Glutamatergic neuron (in vitro differentiated cells): ENCODE measurements around the gene LARP1B. TPM values are rescaled to one million over a fixed set of nuclear protein-coding genes. Genes with fewer than 3 reads are reported as not detected.

Experiments
- DNase-seq: peaks from one replicate; pipeline ENCODE4 v3.0.0; 2022
- H3K27ac Mint-ChIP-seq: one replicate; pipeline ENCODE4 v1.8.0; 2020; ENCODE audit warnings: mild to moderate bottlenecking, mixed read lengths, inconsistent platforms; ENCODE audit not compliant: unreplicated experiment
- H3K27me3 Mint-ChIP-seq: one replicate; pipeline ENCODE4 v1.8.0; 2020; ENCODE audit warnings: mild to moderate bottlenecking, moderate library complexity, mixed read lengths, inconsistent platforms; ENCODE audit not compliant: unreplicated experiment
- H3K36me3 Mint-ChIP-seq: one replicate; pipeline ENCODE4 v1.8.0; 2020; ENCODE audit warnings: mild to moderate bottlenecking, mixed read lengths, inconsistent platforms; ENCODE audit not compliant: unreplicated experiment
- H3K4me1 Mint-ChIP-seq: one replicate; pipeline ENCODE4 v1.8.0; 2020; ENCODE audit warnings: mild to moderate bottlenecking, low read depth, mixed read lengths, inconsistent platforms; ENCODE audit not compliant: unreplicated experiment
- H3K4me3 Mint-ChIP-seq: one replicate; pipeline ENCODE4 v1.8.0; 2020; ENCODE audit warnings: mild to moderate bottlenecking, mixed read lengths, inconsistent platforms; ENCODE audit not compliant: unreplicated experiment
- H3K9me3 Mint-ChIP-seq: one replicate; pipeline ENCODE4 v1.8.0; 2020; ENCODE audit warnings: mild to moderate bottlenecking, moderate library complexity, mixed read lengths, inconsistent platforms; ENCODE audit not compliant: unreplicated experiment
- CTCF ChIP-seq: fragments of 200-600 bp; sonication (generic); IDR thresholded peaks from one replicate; pipeline ENCODE4 v1.5.0; 2021; ENCODE audit not compliant: partially characterized antibody, unreplicated experiment
- total RNA-seq: library from RNA; stranded (reverse); fragmentation: NEBNext Ultra II Directional; extraction: Animal tissue kit (Norgen Biotek cat#: 25700); gene quantifications from one replicate; pipeline ENCODE4 v1.2.1, GENCODE V29; 2021; ENCODE audit not compliant: unreplicated experiment

LARP1B gene
- total RNA-seq, 1 donor from 2014 or later = 16.1 TPM

GRCh38 chr4:128107766-128108165 is 46.7 kb downstream of the LARP1B start:
- Mint-ChIP-seq H3K36me3 (no peaks in the 10 kb centered on the region), H3K9me3 (no peaks in the 10 kb centered on the region), H3K27ac (no peak overlapping the region), H3K27me3 (no peaks in the 10 kb centered on the region), H3K4me1 (no peaks in the 10 kb centered on the region), H3K4me3 (no peak overlapping the region)
- no peak for DNase-seq
- TF ChIP-seq CTCF = no peak

- no peak for DNase-seq
- TF ChIP-seq CTCF = no peak
- no peaks in the 10 kb centered on the region for H3K36me3 Mint-ChIP-seq
Observed at GRCh38 chr4:128123036-128123435, 61.9 kb downstream of the LARP1B start.

GRCh38 chr4:128130621-128131020 is 69.5 kb downstream of the LARP1B start:
- Mint-ChIP-seq H3K27ac (no peak overlapping the region), H3K4me3 (no peak overlapping the region), H3K36me3 (no peaks in the 10 kb centered on the region), H3K27me3 (no peaks in the 10 kb centered on the region), H3K4me1 (no peaks in the 10 kb centered on the region), H3K9me3 (no peaks in the 10 kb centered on the region)
- no peak for TF ChIP-seq CTCF
- DNase-seq = no peak

More at GRCh38 chr4:128123036-128123435, 61.9 kb downstream of the LARP1B start:
- H3K4me3 Mint-ChIP-seq = no peak overlapping the region
- no peaks in the 10 kb centered on the region for H3K27me3 Mint-ChIP-seq
- H3K9me3 Mint-ChIP-seq = no peaks in the 10 kb centered on the region
- no peaks in the 10 kb centered on the region for H3K4me1 Mint-ChIP-seq
- H3K27ac Mint-ChIP-seq = no peak overlapping the region

GRCh38 chr4:128134925-128135324 is 73.8 kb downstream of the LARP1B start:
- Mint-ChIP-seq H3K27me3 (no peaks in the 10 kb centered on the region), H3K27ac (no peak overlapping the region), H3K4me1 (no peaks in the 10 kb centered on the region), H3K4me3 (no peak overlapping the region), H3K36me3 (no peaks in the 10 kb centered on the region), H3K9me3 (no peaks in the 10 kb centered on the region)
- no peak for DNase-seq
- no peak for TF ChIP-seq CTCF

GRCh38 chr4:128135391-128135790 is 74.3 kb downstream of the LARP1B start:
- no peak for DNase-seq
- Mint-ChIP-seq H3K9me3 (no peaks in the 10 kb centered on the region), H3K27ac (no peak overlapping the region), H3K36me3 (no peaks in the 10 kb centered on the region), H3K27me3 (no peaks in the 10 kb centered on the region), H3K4me3 (no peak overlapping the region), H3K4me1 (no peaks in the 10 kb centered on the region)
- TF ChIP-seq CTCF = no peak
